Bronchial epithelial cell (primary cell): Measurements from ENCODE around the gene MROH9. TPM values are rescaled to one million over a fixed set of nuclear protein-coding genes. Genes with fewer than 3 reads are reported as not detected.

Experiments used
- DNase-seq: peaks from one replicate; pipeline ENCODE4 v3.0.0-alpha.2; 2010; ENCODE audit warnings: low read depth
- FAIRE-seq: peaks from 2 replicates; lab custom pipeline; 2011; peaks lifted over from hg19 to GRCh38; lab: Jason Lieb, UNC
- H3K27me3 ChIP-seq: 2 replicates; pipeline ENCODE4 v1.5.1; 2011; ENCODE audit warnings: low read length; ENCODE audit not compliant: control insufficient read depth, insufficient read depth
- H3K36me3 ChIP-seq: 2 replicates; pipeline ENCODE4 v1.5.1; 2011; ENCODE audit warnings: low read length; ENCODE audit not compliant: control insufficient read depth, insufficient read depth
- H3K4me3 ChIP-seq: 2 replicates; pipeline ENCODE4 v1.5.1; 2011; ENCODE audit warnings: mild to moderate bottlenecking, low read depth, low read length, control low read depth
- total RNA-seq: library from RNA; depleted of rRNA; stranded (reverse); fragments of >200 nt; gene quantifications from 2 replicates; pipeline ENCODE4 v1.2.1, GENCODE V29; 2014
- TF ChIP-seq, protein P1 (sequence below): IDR thresholded peaks from 2 replicates; pipeline ENCODE4 v1.5.1; 2011; ENCODE audit warnings: mild to moderate bottlenecking, moderate library complexity, low read length, control low read depth, inconsistent platforms; ENCODE audit not compliant: insufficient read depth, severe bottlenecking

Gene MROH9
- total RNA-seq, 1 donor from 2014 or later, result not detected

DNA sequence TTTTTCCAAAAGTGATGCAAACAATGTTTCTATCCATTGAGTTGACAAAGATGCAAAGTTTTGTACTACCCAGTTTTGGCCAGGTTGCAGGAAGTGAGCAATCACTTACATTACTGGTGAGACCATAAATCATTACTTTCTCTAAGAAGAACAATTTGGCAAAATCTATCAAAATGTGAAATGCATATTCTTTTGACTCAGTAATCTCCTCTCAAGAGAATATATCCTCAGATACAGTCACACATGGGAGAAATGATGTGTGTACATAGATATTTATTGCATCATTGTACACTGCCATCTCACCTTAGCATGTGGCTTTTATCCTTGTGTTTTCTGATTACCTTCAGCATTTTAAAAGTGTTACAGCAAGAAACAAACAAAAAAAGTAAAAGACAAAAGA is 103.0 kb downstream of the MROH9 start:
- FAIRE-seq (no peak), DNase-seq (no peak)
- H3K36me3 ChIP-seq, result no peaks in the 10 kb centered on the region
- no peak overlapping the region for H3K4me3 ChIP-seq
- H3K27me3 ChIP-seq, result no peaks in the 10 kb centered on the region
- TF ChIP-seq, protein P1, sequence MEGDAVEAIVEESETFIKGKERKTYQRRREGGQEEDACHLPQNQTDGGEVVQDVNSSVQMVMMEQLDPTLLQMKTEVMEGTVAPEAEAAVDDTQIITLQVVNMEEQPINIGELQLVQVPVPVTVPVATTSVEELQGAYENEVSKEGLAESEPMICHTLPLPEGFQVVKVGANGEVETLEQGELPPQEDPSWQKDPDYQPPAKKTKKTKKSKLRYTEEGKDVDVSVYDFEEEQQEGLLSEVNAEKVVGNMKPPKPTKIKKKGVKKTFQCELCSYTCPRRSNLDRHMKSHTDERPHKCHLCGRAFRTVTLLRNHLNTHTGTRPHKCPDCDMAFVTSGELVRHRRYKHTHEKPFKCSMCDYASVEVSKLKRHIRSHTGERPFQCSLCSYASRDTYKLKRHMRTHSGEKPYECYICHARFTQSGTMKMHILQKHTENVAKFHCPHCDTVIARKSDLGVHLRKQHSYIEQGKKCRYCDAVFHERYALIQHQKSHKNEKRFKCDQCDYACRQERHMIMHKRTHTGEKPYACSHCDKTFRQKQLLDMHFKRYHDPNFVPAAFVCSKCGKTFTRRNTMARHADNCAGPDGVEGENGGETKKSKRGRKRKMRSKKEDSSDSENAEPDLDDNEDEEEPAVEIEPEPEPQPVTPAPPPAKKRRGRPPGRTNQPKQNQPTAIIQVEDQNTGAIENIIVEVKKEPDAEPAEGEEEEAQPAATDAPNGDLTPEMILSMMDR, result no peak

DNA sequence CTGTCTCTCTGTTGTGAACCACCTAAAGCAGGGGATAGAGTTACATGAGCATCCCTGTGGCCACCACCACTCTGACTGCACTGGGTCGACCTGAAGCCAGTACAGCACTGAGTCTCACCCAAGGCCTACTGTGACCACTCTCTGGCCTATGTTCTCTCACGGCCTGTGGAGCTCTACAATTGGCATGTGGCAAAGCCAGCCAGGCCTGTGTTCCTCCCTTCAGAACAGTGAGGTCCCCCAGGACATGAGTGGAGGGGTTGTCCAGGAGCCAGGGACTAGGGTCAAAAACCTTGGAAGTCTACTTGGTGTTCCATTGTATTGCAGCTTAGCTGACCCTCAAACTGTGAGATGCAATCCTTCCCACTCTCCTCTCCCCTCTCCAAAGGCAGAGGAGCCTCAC is 112.7 kb downstream of the MROH9 start:
- DNase-seq (no peak), FAIRE-seq (no peak)
- Histone ChIP-seq H3K36me3 (no peaks in the 10 kb centered on the region), H3K4me3 (no peak overlapping the region), H3K27me3 (no peaks in the 10 kb centered on the region)
- TF ChIP-seq, protein P1, result no peak

DNA sequence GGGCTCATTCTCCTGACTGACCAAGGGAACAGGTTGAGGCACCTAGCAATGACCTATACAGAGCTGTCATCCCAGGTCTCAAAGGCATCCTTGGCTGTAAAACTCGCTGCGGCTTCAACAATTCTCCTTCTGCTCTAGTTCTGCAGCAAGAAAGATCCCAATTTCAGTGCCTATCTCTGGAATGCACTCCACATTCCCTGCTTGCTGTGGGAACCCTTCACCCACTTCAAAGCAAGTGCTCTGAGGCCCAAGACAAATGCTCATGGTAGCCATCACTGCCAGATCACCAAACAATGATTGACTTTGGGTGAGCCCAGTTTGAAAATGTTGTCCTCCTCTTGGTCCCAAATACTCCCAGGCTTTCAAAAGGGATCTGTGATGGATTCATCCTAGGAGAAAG is 117.6 kb downstream of the MROH9 start:
- Histone ChIP-seq H3K36me3 (no peaks in the 10 kb centered on the region), H3K27me3 (no peaks in the 10 kb centered on the region), H3K4me3 (no peak overlapping the region)
- DNase-seq (no peak), FAIRE-seq (peak; percentile 55)
- TF ChIP-seq, protein P1, result no peak

DNA sequence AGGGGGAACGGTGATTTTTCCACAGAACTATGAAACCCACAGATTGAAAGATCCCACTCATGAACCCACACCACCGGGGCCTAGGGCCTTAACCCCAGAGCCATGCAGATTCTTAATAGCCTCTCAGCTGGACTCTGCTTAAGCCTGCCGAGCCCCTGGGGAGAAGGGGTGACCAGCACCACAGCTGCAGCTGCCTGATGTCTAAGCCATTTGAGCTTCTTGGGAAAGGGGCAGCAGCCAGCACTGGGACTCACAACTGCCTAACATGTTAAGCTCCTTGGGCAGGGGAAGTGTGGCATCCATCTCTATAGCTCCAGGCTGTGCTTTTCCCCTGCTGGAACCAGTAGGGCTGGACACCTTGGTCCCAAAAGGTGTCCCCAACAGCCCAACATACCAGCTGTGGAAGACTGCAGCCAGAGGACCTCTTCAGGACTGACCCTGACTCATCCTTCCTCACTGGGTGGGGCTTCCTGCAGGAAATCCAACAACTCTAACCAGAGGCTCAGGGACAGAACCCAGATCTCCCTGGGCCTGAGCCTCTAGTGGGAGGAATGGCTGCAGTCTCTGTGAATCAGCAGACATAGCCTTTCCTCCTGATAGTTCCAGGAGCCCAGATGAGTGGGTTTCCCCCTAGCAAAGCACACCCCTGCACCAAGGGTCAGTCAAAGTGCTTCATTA is 120.8 kb downstream of the MROH9 start:
- DNase-seq (peak; percentile 40), FAIRE-seq (no peak)
- H3K27me3 ChIP-seq, result no peaks in the 10 kb centered on the region
- TF ChIP-seq, protein P1, result no peak
- H3K36me3 ChIP-seq, result no peaks in the 10 kb centered on the region
- no peak overlapping the region for H3K4me3 ChIP-seq

DNA sequence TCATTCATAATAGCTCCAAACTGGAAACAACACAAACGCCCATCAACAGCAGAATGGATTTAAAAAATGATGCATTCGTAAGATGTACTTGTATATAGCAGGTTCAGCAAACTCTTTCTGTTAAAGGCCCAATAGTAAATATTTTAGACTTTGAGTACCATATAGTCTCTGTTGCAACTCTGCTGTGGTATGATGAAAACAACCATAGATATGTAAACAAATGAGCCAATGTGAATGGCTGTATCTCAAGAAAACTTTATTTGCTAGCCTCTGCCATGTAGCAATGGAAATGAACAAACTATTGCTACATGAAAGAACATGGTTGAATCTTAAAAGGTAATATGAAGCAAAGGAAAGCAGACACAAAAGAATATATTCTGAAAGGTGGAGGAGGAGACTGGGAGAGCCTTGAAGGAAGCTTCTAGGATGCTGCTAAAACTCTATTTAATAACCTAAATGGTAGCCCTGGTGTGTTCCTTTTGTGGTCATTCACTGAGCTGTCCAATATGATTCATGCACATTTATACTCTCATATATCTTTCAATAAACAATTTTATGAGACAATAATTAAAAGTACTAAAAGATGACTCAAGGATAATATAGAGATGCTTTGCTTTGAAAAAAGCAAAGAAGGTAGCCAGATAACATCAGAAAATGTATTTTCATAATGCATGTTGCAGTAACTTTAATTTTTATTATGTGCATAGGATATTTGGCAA is 126.2 kb downstream of the MROH9 start:
- Histone ChIP-seq H3K36me3 (no peaks in the 10 kb centered on the region), H3K27me3 (no peaks in the 10 kb centered on the region), H3K4me3 (no peak overlapping the region)
- DNase-seq, result no peak
- TF ChIP-seq, protein P1, result no peak
- no peak for FAIRE-seq
